ENCODE data around the gene FADS6. TPM values are rescaled to one million over a fixed set of nuclear protein-coding genes. Genes with fewer than 3 reads are reported as not detected.

FADS6 gene
- total RNA-seq, 1 experiment from 2014 or later, result 1.2 TPM

DNA sequence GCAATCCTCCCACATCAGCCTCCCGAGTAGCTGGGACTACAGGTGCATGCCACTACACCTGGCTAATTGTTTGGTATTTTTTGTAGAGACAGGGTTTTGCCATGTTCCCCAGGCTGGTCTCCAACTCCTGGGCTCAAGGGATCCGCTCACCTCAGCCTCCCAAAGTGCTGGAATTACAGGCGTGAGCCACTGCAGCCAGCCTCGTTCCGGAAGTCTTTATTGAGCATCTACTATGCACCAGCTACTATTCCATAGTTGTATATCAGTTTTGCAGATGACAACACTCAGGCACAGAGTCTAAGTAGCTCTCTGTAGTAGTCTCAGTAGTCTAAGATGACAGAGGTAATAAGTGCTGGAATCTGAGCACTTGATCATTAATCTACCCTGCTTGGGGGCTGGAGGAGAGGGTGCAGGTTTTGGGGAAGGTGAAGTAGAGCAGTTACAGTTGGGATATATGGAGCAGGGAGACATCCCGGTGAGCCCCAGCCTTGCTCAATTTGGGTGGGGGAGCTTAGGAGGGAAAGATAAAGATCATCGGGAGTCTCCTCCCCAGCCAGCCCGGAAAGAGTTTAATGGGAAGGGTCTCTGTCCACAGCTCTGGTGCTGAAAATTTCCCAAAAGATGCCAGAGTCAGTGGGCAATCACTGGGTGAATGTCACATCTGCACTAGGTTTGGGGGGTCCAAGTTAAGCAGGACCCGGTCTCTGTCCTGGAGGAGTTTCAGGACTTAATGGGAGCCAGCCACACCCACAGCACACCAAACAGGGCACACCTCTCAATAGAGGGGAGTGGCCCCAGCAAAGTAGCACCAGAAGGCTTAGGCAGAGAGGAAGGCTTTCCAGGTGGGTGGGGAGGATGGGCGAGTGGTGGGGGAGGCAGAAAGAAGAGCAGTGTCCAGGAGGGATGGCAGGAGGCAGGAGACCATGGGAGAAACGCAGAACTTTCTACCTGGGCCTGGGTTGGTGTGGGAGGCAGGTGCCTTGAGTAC is 43.9 kb upstream of the FADS6 start:
- H3K27me3 Mint-ChIP-seq (ENCODE audit: low read depth), result peaks cover 91% of the 10 kb centered on the region

More for the DNA sequence above, 43.9 kb upstream of the FADS6 start:
- Histone ChIP-seq H3K18ac (ENCODE audit: insufficient read length, low read depth, low read length) (no peak overlapping the region), H3K4ac (ENCODE audit: low read depth, low read length) (no peak overlapping the region), H3K9me3 (ENCODE audit: control insufficient read depth, low read depth, low read length) (no peaks in the 10 kb centered on the region), H3K79me2 (ENCODE audit: insufficient read depth, low read length) (no peaks in the 10 kb centered on the region), H2BK120ac (ENCODE audit: low read depth, low read length, poor library complexity, severe bottlenecking) (no peak overlapping the region), H3K79me1 (ENCODE audit: insufficient read depth, low read depth, low read length, poor library complexity, severe bottlenecking) (no peaks in the 10 kb centered on the region), H3K27ac (ENCODE audit: insufficient read length, low read depth, low read length) (no peak overlapping the region), H2BK5ac (ENCODE audit: insufficient read length, low read length) (no peak overlapping the region), H3K23ac (ENCODE audit: insufficient read length, low read depth, low read length) (no peak overlapping the region), H3T11ph (ENCODE audit: low read length) (no peak overlapping the region), H2BK20ac (ENCODE audit: low read depth, low read length, poor library complexity, severe bottlenecking) (no peak overlapping the region), H3K9ac (ENCODE audit: extremely low read depth, insufficient read length, low read length) (no peak overlapping the region), H3K27me3 (ENCODE audit: insufficient read depth, low read length) (peaks cover 32% of the 10 kb centered on the region), H4K20me1 (ENCODE audit: control insufficient read depth, insufficient read depth, insufficient read length) (no peaks in the 10 kb centered on the region), H4K8ac (replicated peaks; ENCODE audit: insufficient read length, low read depth, low read length) (no peak overlapping the region), H3K23me2 (ENCODE audit: insufficient read length, low read depth, low read length, poor library complexity, severe bottlenecking) (peaks cover 14% of the 10 kb centered on the region), H4K91ac (ENCODE audit: insufficient read length, low read depth, low read length) (no peak overlapping the region), H3K4me1 (ENCODE audit: insufficient read depth, low read length) (no peaks in the 10 kb centered on the region; the same call in 1 of the 2 replicates), H3K56ac (ENCODE audit: insufficient read length, low read depth, low read length) (no peak overlapping the region), H3K14ac (ENCODE audit: insufficient read depth, low read length) (no peak overlapping the region; the same call in 1 of the 2 replicates), H3K4me2 (ENCODE audit: insufficient read depth, insufficient read length, low read length) (no peak overlapping the region), H2AK5ac (ENCODE audit: insufficient read length, low read length) (no peak overlapping the region), H4K5ac (ENCODE audit: insufficient read length, low read depth, low read length) (no peak overlapping the region), H2BK12ac (ENCODE audit: insufficient read length, low read depth, low read length) (no peak overlapping the region), H2AFZ (ENCODE audit: low read length) (no peak overlapping the region), H2BK15ac (ENCODE audit: low read depth, low read length) (no peak overlapping the region)
- Mint-ChIP-seq H3K4me3 (no peak overlapping the region), H3K36me3 (ENCODE audit: insufficient read depth in 1 of 3, low read depth in 3 of 3) (no peaks in the 10 kb centered on the region), H3K27ac (no peak overlapping the region), H3K9me3 (no peaks in the 10 kb centered on the region; a peak in 2 of 5 replicates), H3K4me1 (peaks cover 2 to 14% of the 10 kb centered on the region in 2 experiments; a peak in 3 of 4 replicates)
- TF ChIP-seq, protein P1, sequence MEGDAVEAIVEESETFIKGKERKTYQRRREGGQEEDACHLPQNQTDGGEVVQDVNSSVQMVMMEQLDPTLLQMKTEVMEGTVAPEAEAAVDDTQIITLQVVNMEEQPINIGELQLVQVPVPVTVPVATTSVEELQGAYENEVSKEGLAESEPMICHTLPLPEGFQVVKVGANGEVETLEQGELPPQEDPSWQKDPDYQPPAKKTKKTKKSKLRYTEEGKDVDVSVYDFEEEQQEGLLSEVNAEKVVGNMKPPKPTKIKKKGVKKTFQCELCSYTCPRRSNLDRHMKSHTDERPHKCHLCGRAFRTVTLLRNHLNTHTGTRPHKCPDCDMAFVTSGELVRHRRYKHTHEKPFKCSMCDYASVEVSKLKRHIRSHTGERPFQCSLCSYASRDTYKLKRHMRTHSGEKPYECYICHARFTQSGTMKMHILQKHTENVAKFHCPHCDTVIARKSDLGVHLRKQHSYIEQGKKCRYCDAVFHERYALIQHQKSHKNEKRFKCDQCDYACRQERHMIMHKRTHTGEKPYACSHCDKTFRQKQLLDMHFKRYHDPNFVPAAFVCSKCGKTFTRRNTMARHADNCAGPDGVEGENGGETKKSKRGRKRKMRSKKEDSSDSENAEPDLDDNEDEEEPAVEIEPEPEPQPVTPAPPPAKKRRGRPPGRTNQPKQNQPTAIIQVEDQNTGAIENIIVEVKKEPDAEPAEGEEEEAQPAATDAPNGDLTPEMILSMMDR (conservative IDR thresholded peaks at IDR 0.05), result no peak
- no CpG with 5 or more reads among the region's 11 CpGs for WGBS (ENCODE audit: extremely low coverage, insufficient read length, low lambda C conversion rate)
- no peak for DNase-seq
